Ishikawa (cell line): ENCODE measurements around the gene PDE8A.

ENCODE experiments used
- CEBPB ChIP-seq: IDR thresholded peaks from 2 replicates; pipeline ENCODE4 v1.6.1; 2012
- CREB1 ChIP-seq: IDR thresholded peaks from 2 replicates; pipeline ENCODE4 v1.6.1; 2012; ENCODE audit warnings: low read depth
- EGR1 ChIP-seq: IDR thresholded peaks from 2 replicates; pipeline ENCODE4 v1.6.1; 2012
- EP300 ChIP-seq: IDR thresholded peaks from 2 replicates; pipeline ENCODE4 v1.6.1; 2012; ENCODE audit warnings: borderline replicate concordance
- FOXM1 ChIP-seq: IDR thresholded peaks from 2 replicates; pipeline ENCODE4 v1.6.1; 2012; ENCODE audit warnings: low read depth, borderline replicate concordance
- NFIC ChIP-seq: IDR thresholded peaks from 2 replicates; pipeline ENCODE4 v1.6.1; 2012
- RAD21 ChIP-seq: IDR thresholded peaks from 2 replicates; pipeline ENCODE4 v1.6.1; 2012; ENCODE audit warnings: low read depth
- REST ChIP-seq: IDR thresholded peaks from 2 replicates; pipeline ENCODE4 v1.6.1; 2012; ENCODE audit warnings: low read depth, mild to moderate bottlenecking
- TAF1 ChIP-seq: IDR thresholded peaks from 2 replicates; pipeline ENCODE4 v1.6.1; 2012; ENCODE audit warnings: low read depth, mild to moderate bottlenecking
- TCF12 ChIP-seq: IDR thresholded peaks from 2 replicates; pipeline ENCODE4 v1.6.1; 2012; ENCODE audit warnings: low read depth
- TEAD4 ChIP-seq: IDR thresholded peaks from 2 replicates; pipeline ENCODE4 v1.6.1; 2012
- USF1 ChIP-seq: IDR thresholded peaks from 2 replicates; pipeline ENCODE4 v1.6.1; 2012
- YY1 ChIP-seq: IDR thresholded peaks from 2 replicates; pipeline ENCODE4 v1.6.1; 2012; ENCODE audit warnings: low read depth
- ZBTB7A ChIP-seq: IDR thresholded peaks from 2 replicates; pipeline ENCODE4 v1.6.1; 2012; ENCODE audit warnings: low read depth
- TF ChIP-seq, protein P1 (sequence below): IDR thresholded peaks from 2 replicates; pipeline ENCODE4 v1.6.1; 2012

The PDE8A gene

GRCh38 chr15:84975871-84976351 lies 5.7 kb upstream of the PDE8A start:
- TF ChIP-seq NFIC (peak; percentile 64; the same call in 1 of the 2 replicates), REST (no peak), YY1 (0 out of 2 replicates have a peak, but pooled peaks have one; percentile 6), CREB1 (no peak)
- TF ChIP-seq, protein P1, sequence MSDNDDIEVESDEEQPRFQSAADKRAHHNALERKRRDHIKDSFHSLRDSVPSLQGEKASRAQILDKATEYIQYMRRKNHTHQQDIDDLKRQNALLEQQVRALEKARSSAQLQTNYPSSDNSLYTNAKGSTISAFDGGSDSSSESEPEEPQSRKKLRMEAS, result peak; percentile 14; the same call in 1 of the 2 replicates

DNA sequence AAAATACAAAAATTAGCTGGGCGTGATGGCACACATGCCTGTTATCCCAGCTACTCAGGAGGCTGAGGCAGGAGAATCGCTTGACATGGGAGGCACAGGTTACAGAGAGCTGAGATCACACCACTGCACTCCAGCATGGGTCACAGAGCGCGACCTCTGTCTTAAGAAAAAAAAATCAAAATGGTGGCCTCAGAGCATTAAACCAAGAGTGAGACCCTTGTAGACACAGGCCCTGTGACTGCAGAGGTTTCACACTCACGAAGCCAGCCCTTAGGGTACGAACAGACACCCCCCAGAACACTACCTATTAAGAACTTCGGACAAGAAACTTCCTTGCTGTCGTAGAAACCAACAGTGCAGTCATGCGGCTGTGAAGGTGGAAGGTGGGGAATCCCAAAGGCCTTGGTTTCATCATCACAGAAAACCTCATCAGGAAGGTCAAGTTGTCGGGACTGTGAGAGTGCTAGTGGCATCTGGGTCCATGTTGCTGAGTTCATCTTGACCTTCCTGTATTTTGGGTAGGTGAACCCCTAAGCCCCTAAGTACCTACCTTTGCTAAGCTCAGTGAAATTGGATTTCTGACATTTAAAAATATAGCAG lies 4.8 kb upstream of the PDE8A start:
- TF ChIP-seq REST (no peak), USF1 (no peak), YY1 (no peak)

DNA sequence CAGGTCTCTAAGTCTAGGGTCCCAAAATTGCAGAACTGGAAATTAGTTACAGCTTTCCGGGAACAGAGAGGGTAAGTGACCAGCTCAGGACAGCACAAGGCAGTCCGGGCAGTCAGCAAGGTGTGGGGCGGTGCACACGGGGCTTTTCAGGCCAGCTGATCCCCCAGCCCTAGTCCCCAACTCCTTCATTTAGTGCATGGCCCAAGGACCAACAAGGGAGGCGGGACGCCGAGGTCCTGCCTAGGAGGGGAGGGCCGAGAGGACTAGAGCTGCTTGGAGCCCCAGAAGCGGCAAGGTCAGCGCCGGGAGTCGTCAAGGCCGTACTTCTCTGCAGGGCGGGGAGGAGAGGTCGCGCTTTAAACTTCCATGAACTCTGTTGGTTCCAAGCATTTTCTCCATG lies 2.0 kb upstream of the PDE8A start:
- no peak for TF ChIP-seq EP300
- TF ChIP-seq, protein P1, result no peak
- TF ChIP-seq TCF12, result no peak
- no peak for TF ChIP-seq YY1
- no peak for TF ChIP-seq CEBPB
- no peak for TF ChIP-seq TEAD4
- TF ChIP-seq TAF1, result no peak
- no peak for TF ChIP-seq EGR1
- no peak for TF ChIP-seq CREB1
- TF ChIP-seq FOXM1, result no peak

DNA sequence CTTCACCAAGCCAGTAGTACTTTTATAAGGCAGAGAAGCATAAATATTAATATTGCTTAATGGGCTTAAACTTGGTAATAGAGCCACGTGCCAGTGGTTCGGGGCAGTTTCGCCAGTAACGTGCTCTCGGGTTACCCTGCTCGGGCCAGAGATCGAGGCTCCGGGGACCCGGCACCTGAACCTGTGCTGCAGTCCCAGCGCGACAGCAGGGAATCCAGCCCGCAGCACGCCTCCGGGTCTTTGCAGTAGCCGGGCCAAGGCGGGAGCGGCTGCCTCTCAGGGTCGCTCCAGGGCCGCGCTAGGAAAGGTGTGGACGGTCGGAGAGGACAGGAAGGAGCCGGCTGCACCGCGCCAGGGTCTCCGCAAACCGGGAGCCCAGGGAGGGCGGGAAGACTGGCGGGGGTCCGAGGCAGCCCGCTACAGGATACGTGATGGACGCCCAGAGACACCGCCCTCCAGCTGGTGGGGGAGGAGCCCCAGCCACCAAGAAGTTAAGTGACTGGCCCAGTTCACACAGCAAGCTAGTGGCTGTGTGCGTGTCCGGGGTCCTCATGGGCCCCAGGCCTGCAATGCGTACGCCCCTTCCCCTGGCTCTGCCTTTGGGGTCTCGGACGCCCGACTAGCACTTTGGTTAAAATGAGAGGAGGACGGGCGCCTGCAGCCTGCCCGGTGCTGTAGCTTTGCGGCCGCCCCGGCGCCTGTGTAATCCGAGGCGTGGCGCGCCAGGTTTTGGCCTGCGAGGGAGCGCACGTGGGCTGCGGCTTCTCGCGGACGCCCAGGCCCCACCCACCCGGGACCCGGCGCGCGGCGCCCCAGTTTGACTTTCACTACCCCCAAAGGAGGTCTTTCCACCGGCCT lies 1.2 kb upstream of the PDE8A start:
- no peak; the same call in 1 of the 2 replicates for TF ChIP-seq TAF1
- peak; percentile 21; the same call in 1 of the 2 replicates for TF ChIP-seq RAD21
- TF ChIP-seq, protein P1, result peak; percentile 82
- TF ChIP-seq TEAD4, result 0 out of 2 replicates have a peak, but pooled peaks have one; percentile 28
- peak; percentile 53; the same call in 1 of the 2 replicates for TF ChIP-seq YY1
- peak; percentile 2; the same call in 1 of the 2 replicates for TF ChIP-seq NFIC
- peak; percentile 84 for TF ChIP-seq USF1
- TF ChIP-seq TCF12, result peak; percentile 78
- 0 out of 2 replicates have a peak, but pooled peaks have one; percentile 9 for TF ChIP-seq CEBPB
- TF ChIP-seq REST, result no peak
- TF ChIP-seq FOXM1, result no peak
- TF ChIP-seq CREB1, result no peak
- TF ChIP-seq ZBTB7A, result no peak; the same call in 1 of the 2 replicates
- TF ChIP-seq EP300, result no peak; the same call in 1 of the 2 replicates
- no peak for TF ChIP-seq EGR1
